Head of caudate nucleus (tissue), 42 donors: ENCODE data around the gene OR6C68.
"Not testable (repeated sequence)": the region's sequence is repeated elsewhere in the genome, so short reads cannot be mapped to it uniquely, and the experiment has no call there.

Experiments
- DNase-seq, 42 donors: peaks; one replicate each; pipeline versions ENCODE4 v3.0.0 to v3.0.0-alpha.2; 2020 to 2021; ENCODE audit warnings: mixed read lengths in 7 of 42
- intact Hi-C: fragments of 100-400 bp; cut with DNase I; formaldehyde crosslinking; loops from one replicate; pipeline ENCODE4 v1.15.0; 2022

Gene OR6C68

DNA sequence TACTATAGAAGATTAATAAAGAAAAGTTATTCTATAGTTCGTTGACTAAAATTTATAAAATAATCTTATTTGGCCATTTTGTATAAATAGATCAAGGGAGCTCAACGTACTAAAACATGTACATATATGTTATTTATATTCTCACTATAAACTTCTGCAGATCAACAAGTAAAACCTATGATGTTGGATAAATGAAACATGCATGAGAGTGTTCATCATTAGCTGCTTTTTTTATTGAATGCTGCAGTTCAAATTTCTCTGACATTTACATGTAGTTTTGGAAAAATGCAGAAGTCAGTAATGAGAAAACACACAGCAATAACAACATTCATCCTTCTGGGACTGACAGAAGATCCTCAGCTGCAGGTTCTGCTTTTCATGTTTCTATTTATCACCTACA, at the start of gene OR6C68:
Gene OR6C68 (plus strand): TSS at position 301 of the 400 bp plus-strand sequence. CDS start 0 bp downstream, at position 301.
- no peak for DNase-seq
- intact Hi-C loops = no loop called here

- intact Hi-C loops = no loop called here
- DNase-seq = no peak
These were observed 48.4 kb upstream of the OR6C68 start, which contains the start of gene OR6C2 for GRCh38 chr12:55443776-55444175. OR6C2 (plus strand) TSS chr12:55444076; CDS start chr12:55452214, 8,138 bp downstream.

DNA sequence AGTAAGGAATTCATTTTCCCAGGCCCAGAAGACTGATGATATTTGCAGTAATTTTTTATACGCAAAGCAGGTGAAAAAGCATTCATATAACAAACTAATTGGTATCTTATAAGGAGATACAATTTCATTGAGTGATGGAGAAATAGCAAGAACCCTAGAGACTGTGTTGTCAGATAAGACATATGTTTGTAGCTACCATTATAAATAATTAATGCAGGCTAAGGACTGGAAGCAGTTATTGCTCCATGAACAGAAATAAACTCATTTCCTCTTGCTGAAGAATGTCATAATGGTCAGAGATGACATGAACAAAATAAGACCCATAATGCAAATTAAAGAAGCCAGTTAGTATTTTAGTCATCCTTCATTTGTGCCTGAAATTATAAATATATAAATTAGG, 46.8 kb upstream of the OR6C68 start:
- no peak for DNase-seq
- intact Hi-C loops = no loop called here

DNA sequence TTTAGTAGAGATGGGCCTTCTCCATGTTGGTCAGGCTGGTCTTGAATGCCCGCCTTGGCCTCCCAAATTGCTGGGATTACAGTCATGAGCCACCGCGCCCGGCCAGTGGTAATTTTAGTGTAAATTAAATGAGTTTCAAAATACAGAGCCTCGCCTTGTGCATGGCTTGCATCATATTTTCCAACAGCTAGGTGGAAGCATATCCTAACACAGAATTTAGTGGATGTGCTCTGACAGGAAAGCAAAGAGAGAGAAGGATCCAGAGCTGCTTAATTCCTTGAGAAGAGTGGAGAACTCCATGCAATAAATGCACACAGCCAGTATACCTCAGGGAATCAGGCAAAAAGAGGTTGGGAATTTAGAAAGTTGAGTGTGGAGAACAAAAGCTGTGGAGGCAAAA, 45.9 kb upstream of the OR6C68 start:
- peak in 3 of 42 donors; percentile 3 to 28 (median 3) for DNase-seq
- intact Hi-C loops = no loop called here

DNA sequence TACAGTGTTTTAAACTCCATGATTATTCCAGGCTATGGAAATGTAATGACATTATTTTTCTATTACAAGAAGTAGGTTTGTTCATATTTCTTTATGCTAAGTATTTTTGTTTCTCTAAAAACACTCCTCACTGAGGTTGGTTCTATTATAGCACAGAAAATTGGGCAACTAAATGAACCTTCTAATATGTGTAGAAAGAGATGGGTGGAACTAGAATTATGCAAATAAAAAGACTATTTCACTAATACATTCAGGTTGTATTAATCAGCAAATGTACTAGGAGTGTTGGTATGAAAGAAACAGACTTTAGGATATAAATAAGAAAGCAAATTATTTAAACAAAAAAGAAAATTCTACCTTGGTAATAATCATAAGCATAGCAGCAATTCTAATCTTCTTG, 43.4 kb upstream of the OR6C68 start:
- DNase-seq = no peak
- intact Hi-C loops = no loop called here

DNA sequence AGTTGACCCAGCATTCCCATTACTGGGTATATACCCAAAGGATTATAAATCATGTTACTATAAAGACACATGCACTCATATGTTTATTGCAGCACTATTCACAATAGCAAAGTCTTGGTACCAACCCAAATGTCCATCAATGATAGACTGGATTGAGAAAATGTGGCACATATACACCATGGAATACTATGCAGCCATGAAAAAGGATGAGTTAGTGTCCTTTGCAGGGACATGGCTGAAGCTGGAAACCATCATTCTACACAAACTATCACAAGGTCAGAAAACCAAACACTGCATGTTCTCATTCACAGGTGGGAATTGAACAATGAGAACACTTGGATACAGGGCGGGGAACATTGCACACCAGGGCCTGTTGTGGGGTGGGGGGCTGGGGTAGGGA, 27.3 kb upstream of the OR6C68 start:
- intact Hi-C loops, DNase-seq: not testable (repeated sequence)

- intact Hi-C loops = no loop called here
- DNase-seq = no peak
These were observed 24.3 kb upstream of the OR6C68 start for GRCh38 chr12:55467836-55468235.

DNA sequence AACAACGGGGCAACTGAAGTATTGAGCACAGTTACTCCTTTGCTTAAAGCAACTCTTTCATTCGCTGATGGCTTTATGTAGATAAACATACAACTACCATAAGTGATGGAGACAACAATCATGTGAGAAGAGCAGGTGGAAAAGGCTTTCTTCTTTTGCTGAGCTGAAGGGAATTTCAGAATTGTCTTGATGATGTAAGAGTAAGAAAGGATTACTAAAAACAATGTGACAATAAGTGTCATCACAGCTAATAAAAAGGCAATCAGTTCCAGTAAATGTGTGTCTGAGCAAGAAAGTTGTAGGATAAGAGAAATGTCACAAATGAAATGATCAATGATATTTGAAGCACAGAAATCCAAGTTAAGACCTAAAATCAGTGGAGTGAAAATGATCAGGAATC, 22.9 kb upstream of the OR6C68 start:
- DNase-seq = no peak
- intact Hi-C loops = no loop called here

DNA sequence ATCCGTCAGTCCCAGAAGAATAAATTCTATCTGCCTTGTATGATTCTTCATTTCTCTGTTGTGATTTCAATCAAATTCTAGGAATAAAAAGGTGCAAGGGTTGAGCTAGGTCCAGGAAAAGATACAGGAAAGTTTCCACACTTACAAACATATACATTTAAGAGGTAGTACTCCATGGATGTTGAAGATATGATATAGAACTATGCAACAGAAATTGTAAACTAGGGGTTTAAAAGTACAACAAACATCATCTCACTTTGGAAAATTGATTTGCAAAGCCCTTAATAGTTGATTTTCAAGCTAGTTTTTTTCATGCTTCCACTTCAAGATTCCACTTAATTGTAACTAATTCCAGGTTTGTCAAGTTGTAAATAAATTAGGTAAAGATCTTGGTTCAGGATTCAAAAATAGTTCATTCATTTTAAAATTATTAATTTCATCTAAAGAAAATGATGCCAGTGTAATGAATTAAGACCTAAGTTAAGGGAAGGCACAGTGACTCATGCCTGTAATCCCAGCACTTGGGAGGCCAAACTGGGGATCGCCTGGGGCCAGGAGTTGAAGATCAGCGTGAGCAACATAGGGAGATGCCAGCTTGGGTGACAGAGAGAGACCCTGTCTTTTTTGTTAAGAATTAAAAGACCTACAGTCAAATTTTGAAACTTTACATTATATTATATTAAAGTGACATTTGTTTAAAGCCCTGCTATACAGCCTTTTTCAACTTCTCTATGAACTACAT, 21.9 kb upstream of the OR6C68 start, which contains the start of gene OR6C70:
Gene OR6C70 (minus strand): TSS at position 51 of the 742 bp plus-strand sequence. CDS start 0 bp downstream, at position 51.
- no peak for DNase-seq
- intact Hi-C loops = no loop called here

DNA sequence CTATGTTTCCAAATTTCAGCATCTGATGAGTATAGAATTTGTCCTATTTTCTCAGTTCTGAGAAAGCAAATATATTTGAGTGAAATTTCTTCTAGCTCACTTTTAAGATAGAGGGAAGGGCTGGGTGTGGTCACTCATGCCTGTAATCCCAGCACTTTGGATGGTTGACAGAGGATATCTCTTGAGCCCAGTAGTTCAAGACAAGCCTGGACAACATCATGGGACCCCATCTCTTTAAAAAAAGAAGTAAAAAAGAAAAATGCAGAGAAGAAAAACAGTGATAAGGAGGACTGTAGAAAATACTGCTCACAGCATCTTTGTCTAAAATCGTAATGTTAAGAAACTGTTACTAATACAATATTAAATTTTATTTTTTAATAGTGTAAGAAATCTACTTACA, 19.9 kb upstream of the OR6C68 start:
- intact Hi-C loops = no loop called here

GRCh38 chr12:55479136-55479535, 13.0 kb upstream of the OR6C68 start:
- DNase-seq, intact Hi-C loops: not testable (repeated sequence)

More for the DNA sequence above, 19.9 kb upstream of the OR6C68 start:
- no peak for DNase-seq

DNA sequence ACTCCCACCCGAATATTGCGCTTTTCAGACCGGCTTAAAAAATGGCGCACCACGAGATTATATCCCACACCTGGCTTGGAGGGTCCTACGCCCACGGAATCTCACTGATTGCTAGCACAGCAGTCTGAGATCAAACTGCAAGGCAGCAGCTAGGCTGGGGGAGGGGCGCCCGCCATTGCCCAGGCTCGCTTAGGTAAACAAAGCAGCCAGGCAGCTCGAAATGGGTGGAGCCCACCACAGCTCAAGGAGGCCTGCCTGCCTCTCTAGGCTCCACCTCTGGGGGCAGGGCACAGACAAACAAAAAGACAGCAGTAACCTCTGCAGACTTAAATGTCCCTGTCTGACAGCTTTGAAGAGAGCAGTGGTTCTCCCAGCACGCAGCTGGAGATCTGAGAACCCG, 7.9 kb upstream of the OR6C68 start:
- intact Hi-C loops, DNase-seq: not testable (repeated sequence)

DNA sequence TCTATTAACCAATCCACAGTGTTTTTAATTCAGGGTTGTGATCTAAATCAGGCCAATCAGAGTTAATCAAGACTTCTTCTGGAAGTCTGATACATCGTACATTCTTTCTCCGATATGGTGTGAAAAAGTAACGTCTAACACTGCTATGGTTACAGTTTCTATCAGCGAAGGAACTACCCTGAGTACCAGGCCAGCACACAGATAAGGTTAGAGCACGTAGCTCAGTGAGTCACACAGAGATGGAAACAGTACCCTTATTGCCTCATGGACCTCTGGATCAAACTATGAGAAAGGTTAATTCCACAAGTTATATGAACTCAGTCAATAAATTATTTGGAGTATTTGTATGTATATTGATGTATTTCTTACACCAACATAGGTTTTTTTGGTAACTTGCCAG, 3.3 kb downstream of the OR6C68 start:
- intact Hi-C loops = no loop called here
- DNase-seq = no peak

GRCh38 chr12:55499231-55499630, 7.1 kb downstream of the OR6C68 start:
- intact Hi-C loops = no loop called here
- no peak for DNase-seq

DNA sequence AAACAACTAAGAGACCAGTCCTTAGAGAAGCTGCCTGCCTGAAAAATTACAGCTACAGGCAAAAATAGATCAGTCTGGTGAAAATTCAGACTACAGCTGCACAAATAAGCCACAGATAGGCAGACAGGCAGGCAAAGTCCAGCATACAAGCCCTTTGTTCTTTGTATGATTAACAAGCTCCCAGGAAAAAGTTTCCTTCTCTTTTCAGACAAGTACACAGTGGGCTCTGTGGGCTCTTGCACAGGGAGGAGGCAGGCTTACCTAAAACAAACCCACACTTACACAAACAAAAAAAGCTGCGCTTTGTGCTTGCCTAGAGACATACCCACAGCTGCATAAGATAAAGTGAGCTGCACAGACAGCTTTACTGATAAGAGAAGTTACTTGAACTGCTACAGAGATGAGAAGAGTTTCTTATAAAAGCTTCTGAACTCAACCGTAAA, 7.7 kb downstream of the OR6C68 start:
- intact Hi-C loops = no loop called here
- DNase-seq = peak in 8 of 42 donors; percentile 9 to 61 (median 24)

DNA sequence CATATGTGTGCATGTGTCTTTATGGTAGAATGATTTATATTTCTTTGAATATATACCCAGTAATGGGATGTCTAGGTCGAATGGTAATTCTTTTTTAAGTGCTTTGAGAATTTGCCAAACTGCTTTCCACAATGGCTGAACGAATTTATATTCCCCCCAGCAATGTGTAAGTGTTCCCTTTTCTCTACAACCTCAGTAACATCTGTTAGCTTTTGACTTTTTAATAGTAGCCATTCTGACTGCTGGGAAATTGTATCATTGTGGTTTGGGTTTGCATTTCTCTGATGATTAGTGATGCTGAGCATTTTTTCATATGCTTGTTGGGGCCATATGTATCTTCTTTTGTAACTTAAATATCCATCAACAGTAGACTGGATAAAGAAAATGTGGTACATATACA, 9.4 kb downstream of the OR6C68 start:
- DNase-seq = no peak
- intact Hi-C loops = no loop called here

DNA sequence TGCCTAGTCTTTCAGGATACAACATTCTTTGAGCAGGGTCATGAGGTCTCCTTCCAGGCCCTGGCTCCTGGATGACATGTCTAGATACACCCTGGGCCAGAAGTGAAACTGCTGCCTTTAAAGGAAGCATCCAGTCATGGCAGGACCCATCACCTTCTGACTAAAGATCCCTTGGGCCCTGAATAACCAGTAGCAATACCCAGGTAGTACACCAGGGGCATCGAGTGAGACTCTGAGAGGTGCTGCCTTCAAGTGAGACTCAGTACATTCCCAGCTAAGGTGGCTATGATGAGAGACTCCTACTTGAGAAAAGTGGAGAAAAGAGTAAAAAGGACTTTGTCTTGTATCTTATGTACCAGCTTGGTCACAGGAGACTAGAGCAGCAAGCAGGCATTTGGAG, 23.5 kb downstream of the OR6C68 start:
- DNase-seq = no peak
- intact Hi-C loops = no loop called here

DNA sequence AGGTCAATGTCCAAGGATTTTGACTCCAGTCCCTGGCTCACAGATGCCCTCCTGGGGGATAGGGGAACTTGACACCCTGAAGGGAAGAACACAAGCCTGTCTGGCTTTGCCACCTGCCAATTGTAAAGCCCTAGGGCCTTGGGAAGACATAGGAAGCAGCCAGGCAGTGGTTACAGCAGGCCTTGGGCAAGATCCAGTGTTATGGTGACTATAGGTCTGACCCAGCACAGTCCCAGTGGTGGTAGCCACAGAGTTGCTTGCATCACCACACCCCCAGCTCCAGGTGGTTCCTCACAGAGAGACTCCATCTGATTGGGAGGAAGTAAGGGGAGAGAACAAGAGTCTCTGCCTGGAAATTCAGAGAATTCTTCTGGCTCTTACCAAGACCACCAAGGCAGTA, 24.2 kb downstream of the OR6C68 start:
- DNase-seq = no peak
- intact Hi-C loops = no loop called here
